K562 (cell line): ENCODE measurements around the gene WBP1. TPM values are rescaled to one million over a fixed set of nuclear protein-coding genes. Genes with fewer than 3 reads are reported as not detected.

Source experiments
- BRF1 ChIP-seq: IDR thresholded peaks from 3 replicates; pipeline ENCODE4 v1.6.1; 2011; ENCODE audit warnings: borderline replicate concordance, mild to moderate bottlenecking; ENCODE audit not compliant: insufficient read length; ENCODE audit errors: extremely low read depth
- CBX2 ChIP-seq: fragments of 200-600 bp; sonication (generic); IDR thresholded peaks from one replicate; pipeline ENCODE4 v1.6.1; 2012; ENCODE audit warnings: mild to moderate bottlenecking, low read length, inconsistent platforms; ENCODE audit not compliant: insufficient read depth, poor library complexity, severe bottlenecking
- DMBX1 ChIP-seq: fragments of 250-450 bp; sonication (Bioruptor Pico); IDR thresholded peaks from 2 replicates; pipeline ENCODE4 v1.8.0; 2022; ENCODE audit warnings: inconsistent platforms, mild to moderate bottlenecking, moderate library complexity, borderline replicate concordance
- FOXK1 ChIP-seq: sonication (generic); formaldehyde crosslinking; IDR thresholded peaks from 2 replicates; pipeline ENCODE4 v1.8.0; 2022; ENCODE audit warnings: missing genetic modification reagents, mild to moderate bottlenecking, borderline replicate concordance
- GATA2 ChIP-seq: sonication (generic); formaldehyde crosslinking; IDR thresholded peaks from 2 replicates; pipeline ENCODE4 v1.4.0; 2020; ENCODE audit warnings: mild to moderate bottlenecking, missing genetic modification reagents
- HMG20B ChIP-seq: fragments of 250-450 bp; sonication (Bioruptor Pico); IDR thresholded peaks from 2 replicates; pipeline ENCODE4 v1.5.0; 2021; ENCODE audit warnings: mild to moderate bottlenecking
- IFI16 ChIP-seq: fragments of 250-450 bp; sonication (Bioruptor Pico); IDR thresholded peaks from 2 replicates; pipeline ENCODE4 v2.1.2; 2022; ENCODE audit warnings: mild to moderate bottlenecking, inconsistent platforms
- KDM2B ChIP-seq: fragments of 250-450 bp; sonication (Bioruptor Pico); IDR thresholded peaks from 2 replicates; pipeline ENCODE4 v1.8.0; 2021; ENCODE audit warnings: mild to moderate bottlenecking, moderate library complexity
- KDM5B ChIP-seq: fragments of 200-600 bp; sonication (generic); IDR thresholded peaks from 2 replicates; pipeline ENCODE4 v1.6.1; 2012; ENCODE audit warnings: low read depth, mild to moderate bottlenecking, moderate library complexity, low read length, control low read depth, inconsistent platforms; ENCODE audit not compliant: insufficient replicate concordance
- NR2C1 ChIP-seq, 2 experiments: fragments of 450-650 bp; IDR thresholded peaks; 2 replicates each; pipeline ENCODE4 v1.6.1; 2017; ENCODE audit warnings: mild to moderate bottlenecking in 2 of 2, antibody characterized with exemption in 1 of 2, inconsistent platforms in 1 of 2, missing compliant biosample characterization in 1 of 2, missing genetic modification characterization in 1 of 2
- SMARCA5 ChIP-seq: fragments of 450-650 bp; IDR thresholded peaks from 2 replicates; pipeline ENCODE4 v1.6.1; 2016
- TCF3 ChIP-seq: sonication (generic); formaldehyde crosslinking; IDR thresholded peaks from 2 replicates; pipeline ENCODE4 v1.4.0; 2020; ENCODE audit warnings: mild to moderate bottlenecking, missing genetic modification reagents
- TEAD1 ChIP-seq, 2 experiments: fragments of 450-650 bp in 1 of 2; sonication (generic) in 1 of 2; formaldehyde crosslinking; IDR thresholded peaks; 2 replicates each; pipeline versions ENCODE4 v1.4.0 to v1.8.0; 2020 to 2022; ENCODE audit warnings: mild to moderate bottlenecking in 2 of 2, missing genetic modification reagents in 1 of 2
- TEAD2 ChIP-seq: fragments of 450-650 bp; IDR thresholded peaks from 2 replicates; pipeline ENCODE4 v1.6.1; 2016; ENCODE audit warnings: missing genetic modification characterization, control low read depth, missing compliant biosample characterization
- TSC22D4 ChIP-seq: fragments of 450-650 bp; IDR thresholded peaks from 2 replicates; pipeline ENCODE4 v1.6.1; 2016; ENCODE audit warnings: missing genetic modification characterization, missing biosample characterization, control low read depth
- ZNF146 ChIP-seq: IDR thresholded peaks from one replicate; pipeline ENCODE4 v1.6.1; 2018; ENCODE audit warnings: missing compliant biosample characterization; ENCODE audit not compliant: unreplicated experiment
- ZNF830 ChIP-seq: fragments of 250-450 bp; sonication (Bioruptor Pico); IDR thresholded peaks from 2 replicates; pipeline ENCODE4 v1.5.0; 2021; ENCODE audit warnings: mild to moderate bottlenecking
- polyA plus RNA-seq, 8 experiments: library from polyadenylated mRNA; depleted of rRNA in 4 of 8; stranded (reverse) in 5 of 8; unstranded in 3 of 8; fragments of >200 nt; fragmentation: Nextera tagmentation in 2 of 8; fragmentation: Illumina TruSeq in 1 of 8; extraction: Ambion mirVana in 2 of 8; extraction: Trizol in 1 of 8; gene quantifications; 2 replicates each; pipeline versions ENCODE4 v1.2.1 to v1.2.3, GENCODE V29; 2011 to 2014; ENCODE audit warnings: inconsistent platforms in 1 of 8, missing spikeins in 1 of 8
- total RNA-seq, 7 experiments: library from RNA; depleted of rRNA in 6 of 7; stranded (reverse); fragments of >200 nt in 6 of 7; fragmentation: Illumina TruSeq in 2 of 7; extraction: Trizol in 2 of 7; gene quantifications; 2 replicates each; pipeline versions ENCODE4 v1.2.1 to v1.2.3, GENCODE V29; 2011 to 2021; ENCODE audit warnings: low replicate concordance in 1 of 7
- TF ChIP-seq, protein P1 (sequence below): sonication (generic); formaldehyde crosslinking; IDR thresholded peaks from 2 replicates; pipeline ENCODE4 v1.8.0; 2022; ENCODE audit warnings: mild to moderate bottlenecking, low read depth, missing genetic modification reagents
- TF ChIP-seq, protein P2 (sequence below): IDR thresholded peaks from 3 replicates; pipeline ENCODE4 v1.6.1; 2011; ENCODE audit warnings: borderline replicate concordance, mild to moderate bottlenecking, moderate library complexity; ENCODE audit not compliant: insufficient read length; ENCODE audit errors: extremely low read depth
- TF ChIP-seq, protein P3 (sequence below): fragments of 250-450 bp; sonication (Bioruptor Pico); IDR thresholded peaks from 2 replicates; pipeline ENCODE4 v1.8.0; 2022; ENCODE audit warnings: moderate library complexity, mild to moderate bottlenecking, inconsistent platforms

WBP1 gene
- total and polyA plus RNA-seq, 9 of the 15 experiments (the other 6 are each of a cell fraction or from before 2014, with no cell fraction given), result 1.9 to 27.7 (median 14.2) TPM

DNA sequence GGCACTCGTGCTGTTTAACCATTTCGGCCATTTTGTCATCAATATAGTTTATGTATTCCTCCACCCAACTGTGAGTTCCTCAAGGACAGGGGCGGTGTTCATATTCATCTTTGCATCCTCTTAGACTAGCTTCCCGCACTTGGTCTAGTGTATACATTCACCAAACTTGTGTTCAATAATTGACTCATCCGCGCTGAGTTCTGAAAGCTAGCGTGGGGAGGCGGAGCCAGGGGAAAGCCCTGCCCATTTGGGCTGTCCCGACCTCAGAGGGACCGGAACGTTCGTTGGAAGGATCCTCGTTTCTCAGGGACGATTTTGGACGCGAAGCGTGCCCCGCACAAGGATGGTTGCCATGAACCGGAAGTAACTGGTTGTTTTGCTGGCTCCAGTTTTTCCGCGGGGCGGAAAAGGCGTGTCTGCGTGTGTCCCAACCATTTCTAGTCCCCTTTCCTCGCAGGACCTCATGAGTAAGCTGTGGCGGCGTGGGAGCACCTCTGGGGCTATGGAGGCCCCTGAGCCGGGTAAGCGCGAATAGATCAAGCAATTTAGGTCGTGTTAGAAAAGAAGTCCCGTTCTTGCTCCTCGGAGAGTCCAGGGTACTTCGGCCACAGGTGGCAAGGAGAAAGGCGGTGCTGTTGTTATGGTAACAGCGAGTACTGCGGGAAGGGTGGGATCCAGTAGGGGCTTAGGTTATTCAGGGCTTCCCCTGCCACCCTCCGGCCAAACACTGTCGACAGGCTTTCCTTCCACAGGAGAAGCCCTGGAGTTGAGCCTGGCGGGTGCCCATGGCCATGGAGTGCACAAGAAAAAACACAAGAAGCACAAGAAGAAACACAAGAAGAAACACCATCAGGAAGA, 3.4 kb upstream of the WBP1 start, which contains the start of gene INO80B (continued):
- TF ChIP-seq GATA2 (no peak), ZNF830 (CRISPR knock-in tag) (no peak), TEAD1 (CRISPR knock-in tag; IDR thresholded peaks at IDR 0.05) (peak in 1 of 2 experiments; percentile 82; a peak in 2 of 4 replicates), BRF1 (no peak), TEAD2 (tag) (no peak), ZNF146 (CRISPR knock-in tag) (no peak), HMG20B (no peak), KDM2B (CRISPR knock-in tag) (no peak), SMARCA5 (no peak), KDM5B (peak; percentile 32), IFI16 (no peak), TSC22D4 (tag) (no peak), DMBX1 (CRISPR knock-in tag) (peak; percentile 80; the same call in 1 of the 2 replicates), NR2C1 (IDR thresholded peaks at IDR 0.05) (peak; percentile 98), NR2C1 (tag; IDR thresholded peaks at IDR 0.05) (peak; percentile 100), FOXK1 (CRISPR knock-in tag) (0 out of 2 replicates have a peak, but pooled peaks have one; percentile 67), TCF3 (CRISPR knock-in tag) (peak; percentile 17; the same call in 1 of the 2 replicates), CBX2 (no peak)
- TF ChIP-seq, protein P1, sequence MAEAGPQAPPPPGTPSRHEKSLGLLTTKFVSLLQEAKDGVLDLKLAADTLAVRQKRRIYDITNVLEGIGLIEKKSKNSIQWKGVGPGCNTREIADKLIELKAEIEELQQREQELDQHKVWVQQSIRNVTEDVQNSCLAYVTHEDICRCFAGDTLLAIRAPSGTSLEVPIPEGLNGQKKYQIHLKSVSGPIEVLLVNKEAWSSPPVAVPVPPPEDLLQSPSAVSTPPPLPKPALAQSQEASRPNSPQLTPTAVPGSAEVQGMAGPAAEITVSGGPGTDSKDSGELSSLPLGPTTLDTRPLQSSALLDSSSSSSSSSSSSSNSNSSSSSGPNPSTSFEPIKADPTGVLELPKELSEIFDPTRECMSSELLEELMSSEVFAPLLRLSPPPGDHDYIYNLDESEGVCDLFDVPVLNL (CRISPR knock-in tag), result no peak
- TF ChIP-seq, protein P2, sequence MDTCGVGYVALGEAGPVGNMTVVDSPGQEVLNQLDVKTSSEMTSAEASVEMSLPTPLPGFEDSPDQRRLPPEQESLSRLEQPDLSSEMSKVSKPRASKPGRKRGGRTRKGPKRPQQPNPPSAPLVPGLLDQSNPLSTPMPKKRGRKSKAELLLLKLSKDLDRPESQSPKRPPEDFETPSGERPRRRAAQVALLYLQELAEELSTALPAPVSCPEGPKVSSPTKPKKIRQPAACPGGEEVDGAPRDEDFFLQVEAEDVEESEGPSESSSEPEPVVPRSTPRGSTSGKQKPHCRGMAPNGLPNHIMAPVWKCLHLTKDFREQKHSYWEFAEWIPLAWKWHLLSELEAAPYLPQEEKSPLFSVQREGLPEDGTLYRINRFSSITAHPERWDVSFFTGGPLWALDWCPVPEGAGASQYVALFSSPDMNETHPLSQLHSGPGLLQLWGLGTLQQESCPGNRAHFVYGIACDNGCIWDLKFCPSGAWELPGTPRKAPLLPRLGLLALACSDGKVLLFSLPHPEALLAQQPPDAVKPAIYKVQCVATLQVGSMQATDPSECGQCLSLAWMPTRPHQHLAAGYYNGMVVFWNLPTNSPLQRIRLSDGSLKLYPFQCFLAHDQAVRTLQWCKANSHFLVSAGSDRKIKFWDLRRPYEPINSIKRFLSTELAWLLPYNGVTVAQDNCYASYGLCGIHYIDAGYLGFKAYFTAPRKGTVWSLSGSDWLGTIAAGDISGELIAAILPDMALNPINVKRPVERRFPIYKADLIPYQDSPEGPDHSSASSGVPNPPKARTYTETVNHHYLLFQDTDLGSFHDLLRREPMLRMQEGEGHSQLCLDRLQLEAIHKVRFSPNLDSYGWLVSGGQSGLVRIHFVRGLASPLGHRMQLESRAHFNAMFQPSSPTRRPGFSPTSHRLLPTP, result no peak
- TF ChIP-seq, protein P3, sequence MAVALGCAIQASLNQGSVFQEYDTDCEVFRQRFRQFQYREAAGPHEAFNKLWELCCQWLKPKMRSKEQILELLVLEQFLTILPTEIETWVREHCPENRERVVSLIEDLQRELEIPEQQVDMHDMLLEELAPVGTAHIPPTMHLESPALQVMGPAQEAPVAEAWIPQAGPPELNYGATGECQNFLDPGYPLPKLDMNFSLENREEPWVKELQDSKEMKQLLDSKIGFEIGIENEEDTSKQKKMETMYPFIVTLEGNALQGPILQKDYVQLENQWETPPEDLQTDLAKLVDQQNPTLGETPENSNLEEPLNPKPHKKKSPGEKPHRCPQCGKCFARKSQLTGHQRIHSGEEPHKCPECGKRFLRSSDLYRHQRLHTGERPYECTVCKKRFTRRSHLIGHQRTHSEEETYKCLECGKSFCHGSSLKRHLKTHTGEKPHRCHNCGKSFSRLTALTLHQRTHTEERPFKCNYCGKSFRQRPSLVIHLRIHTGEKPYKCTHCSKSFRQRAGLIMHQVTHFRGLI, result no peak
